ENCODE data around the gene PHETA1. TPM values are rescaled to one million over a fixed set of nuclear protein-coding genes. Genes with fewer than 3 reads are reported as not detected.

The PHETA1 gene
- polyA plus RNA-seq, 1 donor from 2014 or later, result 25.4 TPM

DNA sequence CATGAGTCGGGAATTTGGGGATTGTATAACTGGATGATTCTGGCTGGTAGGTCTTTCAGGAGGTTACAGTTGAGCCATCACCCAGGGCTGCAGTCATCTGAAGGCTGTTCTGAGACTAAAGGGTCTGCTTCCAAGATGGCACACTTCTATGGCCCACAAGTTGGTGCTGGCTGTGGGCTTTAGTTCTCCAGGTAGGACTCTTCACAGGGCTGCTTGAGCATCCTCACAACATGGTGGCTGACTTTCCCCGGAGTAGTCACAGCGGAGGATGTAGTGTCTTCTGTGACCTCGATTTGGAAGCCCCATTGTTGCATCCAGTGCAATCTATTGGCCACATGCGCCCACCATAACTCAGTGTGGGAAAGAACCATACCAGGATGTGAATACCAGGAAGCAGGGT lies 14.4 kb downstream of the PHETA1 start:
- Histone ChIP-seq H3K9me3 (ENCODE audit: low read length) (no peaks in the 10 kb centered on the region), H3K4me3 (ENCODE audit: low read length) (no peak overlapping the region), H3K27ac (ENCODE audit: low read length) (no peak overlapping the region), H3K9ac (ENCODE audit: low read length) (no peak overlapping the region), H3K4me2 (ENCODE audit: low read length) (no peak overlapping the region), H4K20me1 (ENCODE audit: insufficient read depth) (no peaks in the 10 kb centered on the region), H3K36me3 (ENCODE audit: insufficient read depth, low read length) (no peaks in the 10 kb centered on the region), H3K79me2 (replicated peaks; ENCODE audit: insufficient read depth, low read length) (no peaks in the 10 kb centered on the region), H3F3A (ENCODE audit: insufficient read depth, low read length, poor library complexity, severe bottlenecking) (no peaks in the 10 kb centered on the region), H3K27me3 (ENCODE audit: insufficient read depth, low read depth, low read length) (no peaks in the 10 kb centered on the region), H3K9me2 (ENCODE audit: insufficient read depth, low read length) (no peaks in the 10 kb centered on the region), H2AFZ (ENCODE audit: low read depth, low read length) (no peak overlapping the region)
- TF ChIP-seq TAF1 (IDR thresholded peaks at IDR 0.05; ENCODE audit: low read depth) (no peak), CTCF (IDR thresholded peaks at IDR 0.05; ENCODE audit: poor library complexity, severe bottlenecking) (no peak), REST (IDR thresholded peaks at IDR 0.05; ENCODE audit: borderline replicate concordance) (no peak), EP300 (conservative IDR thresholded peaks at IDR 0.05; ENCODE audit: poor library complexity, severe bottlenecking) (no peak), MXI1 (conservative IDR thresholded peaks at IDR 0.05; ENCODE audit: poor library complexity, severe bottlenecking) (no peak), POLR2AphosphoS5 (IDR thresholded peaks at IDR 0.05) (no peak), EZH2 (IDR thresholded peaks at IDR 0.05; ENCODE audit: borderline replicate concordance, insufficient read depth, low read length, poor library complexity, severe bottlenecking) (no peak), SMC3 (conservative IDR thresholded peaks at IDR 0.05; ENCODE audit: poor library complexity) (no peak), RAD21 (conservative IDR thresholded peaks at IDR 0.05) (no peak)

DNA sequence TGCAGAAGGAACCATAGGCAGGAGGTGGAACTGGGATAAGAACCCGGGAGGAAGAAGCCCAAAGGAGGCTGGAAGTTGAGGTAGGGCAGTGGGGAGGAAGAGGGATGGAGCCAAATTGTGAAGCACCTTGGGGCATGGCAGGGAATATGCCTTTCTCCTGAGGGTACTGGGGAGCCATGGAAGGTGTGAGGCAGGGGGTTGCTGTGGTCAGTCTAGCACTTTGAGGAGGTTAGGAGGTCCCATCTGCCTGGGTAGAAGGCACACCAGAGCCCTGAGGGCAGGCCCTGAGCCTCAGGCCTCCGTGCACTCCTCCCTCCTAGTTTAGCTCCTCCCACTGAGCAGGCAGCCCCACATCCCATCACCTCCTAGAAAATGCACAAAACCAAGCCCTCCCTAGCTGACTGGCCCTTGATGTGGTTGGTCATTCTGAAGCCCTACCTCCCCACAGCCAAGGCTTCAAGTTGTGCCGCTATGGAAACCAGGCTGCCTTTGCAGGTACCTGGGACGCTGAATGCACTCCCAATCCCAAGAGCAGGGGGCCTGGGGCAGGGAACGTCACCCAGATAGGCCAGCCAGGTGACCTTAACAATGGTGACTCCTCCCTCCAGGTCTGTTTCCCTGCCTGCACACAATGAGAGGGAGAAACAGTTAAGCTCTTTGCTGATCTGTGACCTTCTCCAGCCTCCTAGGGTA lies 15.1 kb downstream of the PHETA1 start:
- no peaks in the 10 kb centered on the region for H4K20me1 ChIP-seq (ENCODE audit: insufficient read depth)
- no peak for TF ChIP-seq EZH2 (IDR thresholded peaks at IDR 0.05; ENCODE audit: borderline replicate concordance, insufficient read depth, low read length, poor library complexity, severe bottlenecking)
- no peak for TF ChIP-seq MXI1 (conservative IDR thresholded peaks at IDR 0.05; ENCODE audit: poor library complexity, severe bottlenecking)
- no peak for TF ChIP-seq EP300 (conservative IDR thresholded peaks at IDR 0.05; ENCODE audit: poor library complexity, severe bottlenecking)
- no peak for TF ChIP-seq POLR2AphosphoS5 (IDR thresholded peaks at IDR 0.05)
- TF ChIP-seq TAF1 (IDR thresholded peaks at IDR 0.05; ENCODE audit: low read depth), result no peak
- TF ChIP-seq CTCF (IDR thresholded peaks at IDR 0.05; ENCODE audit: poor library complexity, severe bottlenecking), result no peak
- no peaks in the 10 kb centered on the region for H3K36me3 ChIP-seq (ENCODE audit: insufficient read depth, low read length)
- no peak overlapping the region for H3K4me2 ChIP-seq (ENCODE audit: low read length)
- H3K9me2 ChIP-seq (ENCODE audit: insufficient read depth, low read length), result no peaks in the 10 kb centered on the region
- H3K27ac ChIP-seq (ENCODE audit: low read length), result no peak overlapping the region
- no peaks in the 10 kb centered on the region for H3F3A ChIP-seq (ENCODE audit: insufficient read depth, low read length, poor library complexity, severe bottlenecking)
- no peaks in the 10 kb centered on the region for H3K79me2 ChIP-seq (replicated peaks; ENCODE audit: insufficient read depth, low read length)
- H3K9ac ChIP-seq (ENCODE audit: low read length), result no peak overlapping the region
- H3K4me3 ChIP-seq (ENCODE audit: low read length), result no peak overlapping the region
- no peaks in the 10 kb centered on the region for H3K9me3 ChIP-seq (ENCODE audit: low read length)
- no peak overlapping the region for H2AFZ ChIP-seq (ENCODE audit: low read depth, low read length)
- no peaks in the 10 kb centered on the region for H3K27me3 ChIP-seq (ENCODE audit: insufficient read depth, low read depth, low read length)
